Measurements from ENCODE around the gene PAX6. TPM values are rescaled to one million over a fixed set of nuclear protein-coding genes. Genes with fewer than 3 reads are reported as not detected.
"Not testable (repeated sequence)": the region's sequence is repeated elsewhere in the genome, so short reads cannot be mapped to it uniquely, and the experiment has no call there.

The PAX6 gene
- total RNA-seq, 1 experiment from 2014 or later: 9.6 TPM

GRCh38 chr11:31767685-31768084 is 43.4 kb downstream of the PAX6 start:
- no peak for DNase-seq (ENCODE audit: low read depth)

GRCh38 chr11:31767066-31767465 is 44.1 kb downstream of the PAX6 start:
- no peak for DNase-seq (ENCODE audit: low read depth)

GRCh38 chr11:31764766-31765165 is 46.4 kb downstream of the PAX6 start:
- DNase-seq (ENCODE audit: low read depth): no peak

GRCh38 chr11:31764261-31764660 is 46.9 kb downstream of the PAX6 start:
- DNase-seq (ENCODE audit: low read depth): no peak

- no peak for DNase-seq (ENCODE audit: low read depth)
Observed at GRCh38 chr11:31763296-31763695, 47.8 kb downstream of the PAX6 start.

- no peak for DNase-seq (ENCODE audit: low read depth)
Observed at GRCh38 chr11:31761636-31762035, 49.5 kb downstream of the PAX6 start.

GRCh38 chr11:31757260-31757835 is 53.8 kb downstream of the PAX6 start:
- DNase-seq (ENCODE audit: low read depth): no peak

GRCh38 chr11:31747581-31747980 is 63.5 kb downstream of the PAX6 start:
- no peak for DNase-seq (ENCODE audit: low read depth)

GRCh38 chr11:31740731-31741368 is 70.3 kb downstream of the PAX6 start:
- not testable (repeated sequence) for DNase-seq (ENCODE audit: low read depth)

GRCh38 chr11:31740131-31740530 is 71.0 kb downstream of the PAX6 start:
- DNase-seq (ENCODE audit: low read depth): no peak
